Activated T-helper 17 cell treated with anti-CD3 and anti-CD28 coated beads, Interleukin-2, amount 50 U/mL, for 72 hours (primary cell): Measurements from ENCODE around the gene KRTAP21-2. TPM values are rescaled to one million over a fixed set of nuclear protein-coding genes. Genes with fewer than 3 reads are reported as not detected.
"Not testable (repeated sequence)": the region's sequence is repeated elsewhere in the genome, so short reads cannot be mapped to it uniquely, and the experiment has no call there.

Experiments used
- ATAC-seq: fragments of 150-1000 bp; cut with Tn5 transposase; replicated peaks from 2 replicates; pipeline ENCODE4 v1.10.0; 2021; ENCODE audit warnings: mild to moderate bottlenecking, moderate library complexity
- H3K27ac Mint-ChIP-seq: one replicate; pipeline ENCODE4 v1.8.0; 2022; ENCODE audit warnings: mixed read lengths
- H3K27me3 Mint-ChIP-seq: one replicate; pipeline ENCODE4 v1.8.0; 2022; ENCODE audit warnings: mixed read lengths
- H3K36me3 Mint-ChIP-seq: one replicate; pipeline ENCODE4 v1.8.0; 2022; ENCODE audit warnings: low read depth, mild to moderate bottlenecking, mixed read lengths
- H3K4me1 Mint-ChIP-seq: one replicate; pipeline ENCODE4 v1.8.0; 2022; ENCODE audit warnings: mixed read lengths
- H3K4me3 Mint-ChIP-seq: one replicate; pipeline ENCODE4 v1.8.0; 2022; ENCODE audit warnings: mild to moderate bottlenecking, mixed read lengths
- H3K9me3 Mint-ChIP-seq: one replicate; pipeline ENCODE4 v1.8.0; 2022; ENCODE audit warnings: mixed read lengths
- total RNA-seq, 2 donors: library from RNA; stranded (reverse); gene quantifications; one replicate each; pipeline ENCODE4 v1.2.3, GENCODE V29; 2022

The KRTAP21-2 gene
- total RNA-seq = not detected

DNA sequence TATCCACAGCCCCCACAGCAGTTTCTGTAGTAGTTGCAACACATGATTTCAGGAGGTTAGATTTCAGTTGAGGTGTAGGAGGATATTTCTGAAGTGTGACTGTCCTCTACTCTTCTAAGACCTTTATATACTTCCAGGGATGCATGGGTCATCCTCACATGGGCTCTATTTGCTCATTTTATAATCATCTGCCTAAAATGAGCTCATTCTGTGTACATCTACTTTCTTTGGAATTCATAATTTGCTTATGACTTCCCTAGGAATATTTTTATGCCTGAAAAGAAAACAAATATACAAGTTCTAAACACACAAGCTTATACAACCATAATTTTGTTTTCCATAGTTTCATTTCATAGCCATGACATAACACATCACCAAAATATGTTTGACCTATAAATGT, at the start of gene KRTAP21-2:
Gene KRTAP21-2, minus strand, starts transcription at position 101 of the 400 bp plus-strand sequence. Its CDS starts 57 bp downstream, at position 44.
- H3K4me1 Mint-ChIP-seq = no peaks in the 10 kb centered on the region
- no peak for ATAC-seq
- H3K27ac Mint-ChIP-seq = no peak within 1 kb of the TSS
- H3K36me3 Mint-ChIP-seq = no peaks in the 10 kb centered on the region
- H3K27me3 Mint-ChIP-seq = no peaks in the 10 kb centered on the region
- H3K9me3 Mint-ChIP-seq = peaks cover 6% of the 10 kb centered on the region
- no peak within 1 kb of the TSS for H3K4me3 Mint-ChIP-seq

DNA sequence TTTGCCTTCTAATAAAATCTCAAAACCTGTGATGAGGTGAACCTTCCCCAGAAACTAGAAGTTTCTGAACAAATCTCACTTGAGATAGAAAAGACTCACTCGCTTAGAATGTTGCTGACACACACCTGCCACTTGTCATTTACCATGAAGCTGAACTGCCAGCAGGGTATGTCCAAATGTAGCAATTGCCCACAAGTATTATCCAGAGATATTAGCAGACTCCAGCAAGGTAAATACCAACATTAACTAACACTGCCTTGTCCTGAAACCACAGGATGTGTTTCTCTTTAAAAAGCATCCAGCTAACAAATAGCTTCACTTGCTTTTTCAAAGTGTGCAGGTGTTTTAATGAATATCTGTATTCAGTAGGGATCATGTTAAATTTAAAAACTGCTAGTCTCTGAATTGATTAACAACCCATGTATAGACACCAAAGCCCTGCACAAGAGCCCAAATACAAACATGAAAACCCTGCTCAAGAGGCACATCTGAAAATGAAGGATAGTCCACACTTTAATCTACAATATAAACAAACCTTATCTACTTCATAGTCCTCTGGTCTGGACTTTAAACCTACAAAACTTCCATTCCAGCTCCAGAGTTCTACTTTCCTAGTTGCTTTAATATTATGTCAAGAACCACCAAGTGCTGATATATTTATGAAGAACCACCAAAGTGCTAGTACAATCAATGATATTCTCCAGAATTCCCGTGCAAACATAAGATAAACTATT, 46.7 kb upstream of the KRTAP21-2 start:
- no peak overlapping the region for H3K27ac Mint-ChIP-seq
- no peak for ATAC-seq
- no peaks in the 10 kb centered on the region for H3K4me1 Mint-ChIP-seq
- peaks cover 17% of the 10 kb centered on the region for H3K27me3 Mint-ChIP-seq
- no peak overlapping the region for H3K4me3 Mint-ChIP-seq
- H3K36me3 Mint-ChIP-seq = no peaks in the 10 kb centered on the region
- no peaks in the 10 kb centered on the region for H3K9me3 Mint-ChIP-seq

DNA sequence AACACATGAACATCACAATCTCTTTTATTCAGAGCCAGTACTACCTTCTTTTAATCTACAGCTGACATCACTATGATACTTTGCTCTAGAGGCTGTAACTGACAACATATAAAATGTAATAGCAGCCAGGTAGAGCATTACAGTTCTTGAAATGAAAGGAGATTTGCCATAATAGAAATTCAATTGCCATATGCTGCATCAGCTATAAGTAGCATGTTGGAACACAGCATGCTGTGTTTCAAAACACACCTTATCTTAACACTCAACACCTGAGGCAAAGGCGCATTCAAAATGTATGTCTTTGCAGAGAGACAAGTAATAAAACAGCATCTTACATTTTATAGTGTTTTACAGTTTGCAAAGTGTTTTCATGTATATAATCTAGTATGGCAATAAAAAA, 32.2 kb upstream of the KRTAP21-2 start:
- no peak overlapping the region for H3K27ac Mint-ChIP-seq
- no peaks in the 10 kb centered on the region for H3K9me3 Mint-ChIP-seq
- H3K27me3 Mint-ChIP-seq = peaks cover 8% of the 10 kb centered on the region
- H3K4me3 Mint-ChIP-seq = no peak overlapping the region
- no peaks in the 10 kb centered on the region for H3K4me1 Mint-ChIP-seq
- H3K36me3 Mint-ChIP-seq = no peaks in the 10 kb centered on the region
- ATAC-seq = no peak

DNA sequence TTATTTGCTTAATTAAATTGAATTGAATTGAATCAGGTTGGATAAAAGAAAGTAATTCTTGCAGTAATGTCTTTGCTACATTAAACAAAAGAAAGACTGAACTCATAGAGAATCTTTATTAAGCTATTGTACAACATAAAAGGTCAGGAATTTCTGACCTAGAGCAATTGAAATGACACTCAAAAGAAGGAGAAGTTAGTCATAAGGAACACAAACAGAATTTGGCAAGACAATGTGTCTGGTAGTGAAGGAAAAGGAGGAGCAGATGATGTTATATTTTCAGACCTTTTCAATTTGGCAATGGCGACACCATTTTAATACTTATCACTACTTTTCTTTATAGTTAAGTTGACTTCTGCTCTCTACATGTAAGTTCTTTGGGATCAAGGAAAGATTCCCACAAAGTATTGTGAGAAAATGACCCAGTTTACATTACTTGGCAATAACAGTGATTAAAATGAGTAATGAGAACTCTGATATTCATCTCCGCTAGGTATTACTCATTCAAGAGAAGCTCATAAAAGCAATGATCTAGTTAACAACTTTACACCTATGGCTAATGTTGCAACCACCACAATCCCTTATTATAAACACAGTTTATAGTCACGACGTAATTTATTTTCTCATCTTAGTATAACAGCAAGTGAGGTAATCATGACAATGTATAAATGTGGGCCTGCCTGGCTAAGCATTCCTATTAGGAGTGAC, 22.8 kb upstream of the KRTAP21-2 start:
- Mint-ChIP-seq H3K4me3 (no peak overlapping the region), H3K27ac (no peak overlapping the region), H3K9me3 (no peaks in the 10 kb centered on the region), H3K36me3 (no peaks in the 10 kb centered on the region), H3K4me1 (no peaks in the 10 kb centered on the region), H3K27me3 (peaks cover 8% of the 10 kb centered on the region)
- no peak for ATAC-seq

DNA sequence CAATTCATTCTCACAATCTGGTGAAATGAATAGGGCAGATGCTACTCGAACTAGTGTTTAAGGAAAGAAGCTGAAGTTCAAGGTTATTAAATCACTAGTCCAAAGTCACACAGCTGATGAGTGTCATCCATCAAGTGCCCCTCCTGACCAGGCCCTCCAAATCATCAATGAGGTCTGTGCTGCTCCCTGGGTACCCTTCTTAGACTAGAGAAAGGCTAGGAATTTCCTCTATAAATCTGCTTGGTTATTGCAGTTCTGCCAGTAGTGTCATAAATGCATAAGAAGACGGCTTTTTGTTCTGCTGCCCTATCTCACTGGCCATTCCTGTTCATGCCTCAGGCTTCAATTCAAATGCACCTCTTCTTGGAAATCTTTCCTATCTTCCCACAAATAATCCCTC, 13.7 kb upstream of the KRTAP21-2 start:
- Mint-ChIP-seq H3K27ac (no peak overlapping the region), H3K9me3 (no peaks in the 10 kb centered on the region), H3K36me3 (no peaks in the 10 kb centered on the region), H3K27me3 (peaks cover 11% of the 10 kb centered on the region), H3K4me3 (no peak overlapping the region), H3K4me1 (no peaks in the 10 kb centered on the region)
- ATAC-seq = no peak

DNA sequence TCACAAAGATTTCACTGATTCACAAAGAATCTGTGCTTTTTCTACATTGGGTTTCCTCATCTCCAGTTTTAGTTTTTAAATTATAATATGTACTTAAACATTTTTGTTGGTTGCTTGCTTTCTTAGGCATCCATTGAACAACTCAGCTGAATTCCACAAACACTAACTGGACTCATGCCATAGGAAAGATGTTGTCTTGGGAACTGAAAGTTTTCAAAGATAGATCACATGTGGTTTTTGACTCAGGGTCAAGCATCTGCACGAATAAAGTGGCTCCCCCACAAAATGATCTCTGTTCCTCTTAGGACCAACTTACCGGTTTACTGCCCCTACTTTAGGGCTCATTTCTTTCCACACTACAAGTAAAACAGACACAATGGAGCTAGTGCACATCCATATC, 11.2 kb upstream of the KRTAP21-2 start:
- H3K36me3 Mint-ChIP-seq = no peaks in the 10 kb centered on the region
- no peak for ATAC-seq
- H3K9me3 Mint-ChIP-seq = no peaks in the 10 kb centered on the region
- no peaks in the 10 kb centered on the region for H3K4me1 Mint-ChIP-seq
- H3K27ac Mint-ChIP-seq = no peak overlapping the region
- H3K4me3 Mint-ChIP-seq = no peak overlapping the region
- peaks cover 14% of the 10 kb centered on the region for H3K27me3 Mint-ChIP-seq

DNA sequence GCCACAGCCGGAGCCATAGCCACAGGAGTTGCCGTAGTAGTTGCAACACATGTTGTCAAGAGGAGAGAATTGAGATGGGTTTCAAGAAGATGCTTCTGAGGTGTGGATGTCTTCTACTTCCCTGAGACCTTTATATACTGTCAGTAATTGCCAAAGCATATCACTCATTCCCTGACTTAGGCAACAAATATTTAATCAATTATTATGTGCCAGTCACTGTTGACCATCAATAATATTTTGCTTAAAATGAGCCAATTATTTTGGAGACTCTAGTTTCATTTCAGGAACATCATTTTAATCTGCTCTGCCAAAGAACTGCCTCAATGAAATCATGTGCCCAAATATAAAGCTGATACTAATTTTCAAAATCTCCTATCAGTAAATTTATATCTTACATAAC, 8.3 kb upstream of the KRTAP21-2 start, which contains the start of gene KRTAP21-1:
Gene KRTAP21-1, minus strand, starts transcription at position 101 of the 400 bp plus-strand sequence. Its CDS starts 50 bp downstream, at position 51.
- H3K27ac Mint-ChIP-seq, H3K9me3 Mint-ChIP-seq, H3K4me3 Mint-ChIP-seq, H3K4me1 Mint-ChIP-seq, ATAC-seq, H3K36me3 Mint-ChIP-seq: not testable (repeated sequence)
- H3K27me3 Mint-ChIP-seq = peaks cover 18% of the 10 kb centered on the region

DNA sequence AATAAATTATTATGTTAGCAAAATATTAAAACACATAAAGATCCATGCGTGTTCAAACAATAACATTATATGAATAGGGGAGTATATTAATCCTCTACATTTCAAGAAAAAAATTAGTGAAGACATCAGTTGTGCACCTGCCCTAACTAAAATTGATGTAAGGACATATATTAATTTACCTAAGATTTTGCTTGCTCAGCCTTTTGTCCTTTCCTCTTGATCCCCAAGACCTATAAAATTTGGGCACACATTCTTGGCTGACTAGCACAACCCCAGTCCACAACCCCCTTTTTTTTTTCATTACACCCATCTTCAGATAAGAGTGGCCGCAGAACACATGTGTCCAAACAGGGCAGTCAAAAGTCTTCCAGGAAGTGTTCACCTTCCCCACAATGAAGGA, 6.6 kb downstream of the KRTAP21-2 start:
- no peak for ATAC-seq
- no peak overlapping the region for H3K4me3 Mint-ChIP-seq
- no peaks in the 10 kb centered on the region for H3K36me3 Mint-ChIP-seq
- H3K4me1 Mint-ChIP-seq = no peaks in the 10 kb centered on the region
- H3K27ac Mint-ChIP-seq = no peak overlapping the region
- H3K9me3 Mint-ChIP-seq = no peaks in the 10 kb centered on the region
- H3K27me3 Mint-ChIP-seq = peaks cover 4% of the 10 kb centered on the region

DNA sequence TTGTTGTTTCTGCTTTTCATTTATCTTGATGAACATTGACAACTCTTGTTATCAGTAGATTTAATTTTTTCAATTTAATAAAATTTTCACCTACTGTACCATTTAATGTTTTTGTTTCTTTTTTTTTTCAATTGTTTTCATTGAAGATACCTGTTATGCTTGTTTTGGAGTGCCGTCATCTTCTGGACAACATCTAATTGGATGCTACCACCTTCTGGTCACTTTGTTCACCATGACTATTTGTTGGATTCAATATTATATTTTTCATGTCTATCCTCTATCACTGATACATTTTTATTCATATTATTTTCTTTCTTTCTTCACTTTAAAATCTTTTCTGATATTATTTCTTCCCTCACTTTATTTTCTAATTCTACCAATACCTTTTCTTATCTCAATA, 14.0 kb downstream of the KRTAP21-2 start:
- Mint-ChIP-seq H3K27me3 (peaks cover 3% of the 10 kb centered on the region), H3K4me1 (no peaks in the 10 kb centered on the region), H3K27ac (no peak overlapping the region), H3K4me3 (no peak overlapping the region), H3K36me3 (no peaks in the 10 kb centered on the region), H3K9me3 (no peaks in the 10 kb centered on the region)
- ATAC-seq = no peak

DNA sequence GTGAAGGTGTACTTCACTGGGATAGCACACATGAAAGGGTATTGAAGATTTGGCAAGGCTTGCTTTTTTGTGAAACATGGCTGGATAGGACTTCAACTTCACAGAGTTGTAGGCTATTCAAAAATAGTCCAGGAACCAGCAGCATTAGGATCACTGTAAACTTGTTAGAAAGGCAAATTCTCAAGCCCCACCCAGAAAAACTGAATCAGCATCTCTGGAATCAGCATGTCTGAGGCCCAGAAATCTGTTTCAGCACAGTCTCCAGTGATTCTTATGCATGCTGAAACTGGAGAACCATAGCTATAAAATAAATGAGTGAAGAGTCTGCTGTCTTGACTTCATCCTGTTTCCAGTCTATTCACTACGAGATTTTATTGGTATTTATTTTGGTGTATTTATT, 20.3 kb downstream of the KRTAP21-2 start:
- Mint-ChIP-seq H3K4me3 (no peak overlapping the region), H3K9me3 (no peaks in the 10 kb centered on the region), H3K27ac (no peak overlapping the region), H3K27me3 (peaks cover 26% of the 10 kb centered on the region), H3K36me3 (no peaks in the 10 kb centered on the region), H3K4me1 (no peaks in the 10 kb centered on the region)
- no peak for ATAC-seq

DNA sequence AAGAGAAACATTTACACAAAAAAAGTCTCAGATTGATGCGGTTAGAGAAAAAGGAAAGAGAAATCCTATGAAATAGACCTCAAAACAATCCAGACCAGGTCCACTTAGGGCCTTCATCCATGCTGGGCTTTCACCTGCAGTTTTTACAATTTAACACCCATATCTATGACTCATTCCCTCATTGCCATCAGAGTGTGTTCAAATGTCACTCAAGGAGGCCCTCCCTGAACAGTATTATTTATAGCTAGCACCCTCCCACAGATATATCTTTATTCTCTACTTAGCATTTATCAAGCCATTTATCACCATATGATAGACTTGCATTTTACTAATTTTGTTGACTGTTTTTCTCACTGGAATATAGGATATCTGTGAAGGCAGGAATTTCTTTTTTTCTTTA, 27.7 kb downstream of the KRTAP21-2 start:
- ATAC-seq = peak; percentile 30
- H3K27me3 Mint-ChIP-seq = peaks cover 10% of the 10 kb centered on the region
- peak overlapping the region; percentile 19 for H3K4me3 Mint-ChIP-seq
- H3K9me3 Mint-ChIP-seq = peaks cover 6% of the 10 kb centered on the region
- no peaks in the 10 kb centered on the region for H3K36me3 Mint-ChIP-seq
- H3K27ac Mint-ChIP-seq = peak overlapping the region; percentile 91
- H3K4me1 Mint-ChIP-seq = peaks cover 10% of the 10 kb centered on the region

DNA sequence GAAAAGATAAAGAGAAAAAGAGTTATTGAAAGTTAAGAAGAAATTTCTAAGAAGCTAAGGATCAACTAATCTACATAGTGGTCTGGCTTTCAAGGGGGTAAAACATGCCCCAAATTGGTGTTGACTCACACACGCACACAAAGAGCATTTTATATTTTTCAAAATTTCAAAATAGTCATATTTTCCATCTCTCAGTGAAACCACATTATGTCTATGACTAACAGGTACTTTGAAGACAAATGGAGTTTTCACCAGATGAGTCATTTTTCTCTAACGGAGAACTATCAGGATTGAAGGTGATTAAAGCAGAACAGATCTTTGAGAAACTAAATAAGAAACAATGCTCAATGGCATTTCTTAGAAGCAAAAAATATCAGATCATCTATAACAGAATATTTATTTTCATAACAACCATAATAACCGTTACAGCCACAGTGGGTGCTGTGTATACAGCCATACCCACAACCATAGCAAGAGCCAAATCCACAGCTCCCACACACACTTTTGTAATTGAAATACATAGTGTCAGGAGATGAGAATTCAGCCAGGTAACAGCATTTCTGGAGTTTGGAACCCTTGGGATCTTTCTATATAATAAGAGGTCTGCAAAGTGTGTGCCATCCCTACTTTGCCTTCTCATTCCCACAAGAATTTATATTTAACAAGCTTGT, 28.7 kb downstream of the KRTAP21-2 start, which contains the start of gene KRTAP21-3:
Gene KRTAP21-3, minus strand, starts transcription at position 539 of the 671 bp plus-strand sequence. Its CDS starts 18 bp downstream, at position 521.
- H3K4me3 Mint-ChIP-seq = peak within 1 kb of the TSS; percentile 31
- H3K9me3 Mint-ChIP-seq = peaks cover 6% of the 10 kb centered on the region
- H3K4me1 Mint-ChIP-seq = peaks cover 10% of the 10 kb centered on the region
- H3K27ac Mint-ChIP-seq = peak within 1 kb of the TSS; percentile 91
- no peaks in the 10 kb centered on the region for H3K36me3 Mint-ChIP-seq
- peaks cover 5% of the 10 kb centered on the region for H3K27me3 Mint-ChIP-seq
- peak; percentile 90 for ATAC-seq

DNA sequence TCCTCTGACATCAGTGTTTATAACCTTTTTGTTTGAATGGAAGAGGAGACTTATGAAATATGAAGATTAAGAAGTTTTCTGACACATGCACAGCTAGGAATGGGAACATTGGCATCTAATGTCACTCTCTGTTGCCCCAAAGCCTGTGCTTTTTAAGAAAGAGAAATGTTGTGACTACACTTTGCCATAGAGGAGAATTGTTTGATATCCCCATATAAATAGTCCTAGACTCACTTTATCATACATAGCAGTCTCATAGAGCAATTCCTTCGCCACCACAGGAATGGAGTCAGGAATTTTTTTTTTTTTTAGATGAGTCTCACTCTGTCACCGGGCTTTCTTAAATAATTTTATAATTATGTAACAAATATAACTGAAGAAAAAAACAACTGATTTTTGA, 30.0 kb downstream of the KRTAP21-2 start:
- peaks cover 6% of the 10 kb centered on the region for H3K9me3 Mint-ChIP-seq
- H3K27me3 Mint-ChIP-seq = peaks cover 5% of the 10 kb centered on the region
- H3K4me3 Mint-ChIP-seq = peak overlapping the region; percentile 27
- ATAC-seq = no peak
- H3K27ac Mint-ChIP-seq = peak overlapping the region; percentile 91
- H3K4me1 Mint-ChIP-seq = peaks cover 10% of the 10 kb centered on the region
- H3K36me3 Mint-ChIP-seq = no peaks in the 10 kb centered on the region

DNA sequence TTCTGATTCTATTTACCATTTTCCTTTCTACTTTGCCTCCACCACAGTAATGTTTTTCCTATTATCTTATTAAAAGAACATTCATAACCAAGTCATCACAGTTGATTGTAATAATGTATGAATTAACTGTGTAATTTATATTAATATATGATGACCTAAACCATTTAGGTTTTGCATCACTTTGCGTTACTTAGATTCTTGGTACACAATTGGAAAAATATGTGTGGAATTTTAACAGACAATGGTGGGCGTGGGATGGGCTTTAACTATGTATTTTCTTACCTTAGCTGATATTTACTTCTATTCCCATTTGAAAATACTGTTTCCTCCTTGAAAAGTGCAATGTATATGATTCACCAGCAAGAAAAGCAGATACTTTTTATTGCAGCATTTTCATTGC, 32.1 kb downstream of the KRTAP21-2 start:
- no peaks in the 10 kb centered on the region for H3K36me3 Mint-ChIP-seq
- ATAC-seq = no peak
- H3K9me3 Mint-ChIP-seq = peaks cover 10% of the 10 kb centered on the region
- no peak overlapping the region for H3K4me3 Mint-ChIP-seq
- H3K4me1 Mint-ChIP-seq = peaks cover 10% of the 10 kb centered on the region
- H3K27ac Mint-ChIP-seq = no peak overlapping the region
- H3K27me3 Mint-ChIP-seq = peaks cover 5% of the 10 kb centered on the region
